Fibroblast of villous mesenchyme (primary cell): ENCODE results near the gene MAN1C1. TPM values are rescaled to one million over a fixed set of nuclear protein-coding genes. Genes with fewer than 3 reads are reported as not detected.

Experiments used
- DNase-seq: peaks from one replicate; pipeline ENCODE4 v3.0.0-alpha.2; 2010; ENCODE audit warnings: low read depth
- H3K4me3 ChIP-seq: 2 replicates; pipeline ENCODE4 v1.5.1; 2011; ENCODE audit warnings: low read depth, mild to moderate bottlenecking, low read length
- CTCF ChIP-seq: IDR thresholded peaks from 2 replicates; pipeline ENCODE4 v1.5.1; 2012; ENCODE audit warnings: low read depth, mild to moderate bottlenecking, low read length; ENCODE audit not compliant: insufficient read depth
- total RNA-seq: library from RNA; depleted of rRNA; stranded (reverse); fragments of >200 nt; gene quantifications from 2 replicates; pipeline ENCODE4 v1.2.3, GENCODE V29; 2012

The MAN1C1 gene
- total RNA-seq, 1 donor = 5.2 TPM

- no peak for TF ChIP-seq CTCF
- no peak for DNase-seq
- H3K4me3 ChIP-seq = no peak overlapping the region
Observed at GRCh38 chr1:25575191-25575590, 41.4 kb upstream of the MAN1C1 start.

GRCh38 chr1:25576459-25577133 is 40.0 kb upstream of the MAN1C1 start:
- DNase-seq = no peak
- no peak for TF ChIP-seq CTCF
- H3K4me3 ChIP-seq = no peak overlapping the region

GRCh38 chr1:25577134-25577920 is 39.3 kb upstream of the MAN1C1 start:
- DNase-seq = no peak
- no peak overlapping the region for H3K4me3 ChIP-seq
- TF ChIP-seq CTCF = no peak

- TF ChIP-seq CTCF = no peak
Observed at GRCh38 chr1:25579292-25580252, 37.0 kb upstream of the MAN1C1 start.

GRCh38 chr1:25580927-25581326 is 35.7 kb upstream of the MAN1C1 start:
- no peak for TF ChIP-seq CTCF
- DNase-seq = no peak
- H3K4me3 ChIP-seq = no peak overlapping the region

More at GRCh38 chr1:25579292-25580252, 37.0 kb upstream of the MAN1C1 start:
- no peak overlapping the region for H3K4me3 ChIP-seq
- DNase-seq = no peak

- H3K4me3 ChIP-seq = no peak overlapping the region
- TF ChIP-seq CTCF = no peak
- DNase-seq = no peak
Observed at GRCh38 chr1:25581764-25582163, 34.8 kb upstream of the MAN1C1 start.
